Glutamatergic neuron (in vitro differentiated cells): ENCODE results near the gene AP5M1. TPM values are rescaled to one million over a fixed set of nuclear protein-coding genes. Genes with fewer than 3 reads are reported as not detected.

Experiments
- DNase-seq: peaks from one replicate; pipeline ENCODE4 v3.0.0; 2022
- H3K27ac Mint-ChIP-seq: one replicate; pipeline ENCODE4 v1.8.0; 2020; ENCODE audit warnings: mild to moderate bottlenecking, mixed read lengths, inconsistent platforms; ENCODE audit not compliant: unreplicated experiment
- H3K27me3 Mint-ChIP-seq: one replicate; pipeline ENCODE4 v1.8.0; 2020; ENCODE audit warnings: mild to moderate bottlenecking, moderate library complexity, mixed read lengths, inconsistent platforms; ENCODE audit not compliant: unreplicated experiment
- H3K36me3 Mint-ChIP-seq: one replicate; pipeline ENCODE4 v1.8.0; 2020; ENCODE audit warnings: mild to moderate bottlenecking, mixed read lengths, inconsistent platforms; ENCODE audit not compliant: unreplicated experiment
- H3K4me1 Mint-ChIP-seq: one replicate; pipeline ENCODE4 v1.8.0; 2020; ENCODE audit warnings: mild to moderate bottlenecking, low read depth, mixed read lengths, inconsistent platforms; ENCODE audit not compliant: unreplicated experiment
- H3K4me3 Mint-ChIP-seq: one replicate; pipeline ENCODE4 v1.8.0; 2020; ENCODE audit warnings: mild to moderate bottlenecking, mixed read lengths, inconsistent platforms; ENCODE audit not compliant: unreplicated experiment
- H3K9me3 Mint-ChIP-seq: one replicate; pipeline ENCODE4 v1.8.0; 2020; ENCODE audit warnings: mild to moderate bottlenecking, moderate library complexity, mixed read lengths, inconsistent platforms; ENCODE audit not compliant: unreplicated experiment
- total RNA-seq: library from RNA; stranded (reverse); fragmentation: NEBNext Ultra II Directional; extraction: Animal tissue kit (Norgen Biotek cat#: 25700); gene quantifications from one replicate; pipeline ENCODE4 v1.2.1, GENCODE V29; 2021; ENCODE audit not compliant: unreplicated experiment
- TF ChIP-seq, protein P1 (sequence below): fragments of 200-600 bp; sonication (generic); IDR thresholded peaks from one replicate; pipeline ENCODE4 v1.5.0; 2021; ENCODE audit not compliant: partially characterized antibody, unreplicated experiment

The AP5M1 gene
- total RNA-seq, 1 donor from 2014 or later = 91.3 TPM

DNA sequence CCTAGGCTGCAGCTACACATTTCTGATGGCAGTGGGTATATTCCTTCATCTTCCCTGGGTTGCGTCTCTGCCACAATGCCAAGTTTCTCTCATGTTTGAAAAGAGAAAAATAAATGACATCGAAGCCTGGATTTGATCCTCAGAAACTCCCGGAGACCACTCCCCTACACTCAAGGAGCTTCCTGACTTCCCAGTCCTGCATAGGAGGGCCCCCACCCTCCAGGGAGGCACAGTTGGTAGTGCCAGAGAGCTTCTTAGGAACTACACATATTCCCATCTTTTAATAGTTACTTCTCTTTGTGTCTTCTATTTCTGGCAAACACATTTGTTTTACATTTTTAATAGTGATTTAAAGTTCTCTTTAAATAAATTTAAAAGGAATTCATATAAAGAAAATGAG is 30.7 kb downstream of the AP5M1 start:
- Mint-ChIP-seq H3K36me3 (no peaks in the 10 kb centered on the region), H3K4me3 (no peak overlapping the region), H3K9me3 (no peaks in the 10 kb centered on the region), H3K4me1 (no peaks in the 10 kb centered on the region), H3K27ac (no peak overlapping the region), H3K27me3 (no peaks in the 10 kb centered on the region)
- DNase-seq = no peak
- TF ChIP-seq, protein P1, sequence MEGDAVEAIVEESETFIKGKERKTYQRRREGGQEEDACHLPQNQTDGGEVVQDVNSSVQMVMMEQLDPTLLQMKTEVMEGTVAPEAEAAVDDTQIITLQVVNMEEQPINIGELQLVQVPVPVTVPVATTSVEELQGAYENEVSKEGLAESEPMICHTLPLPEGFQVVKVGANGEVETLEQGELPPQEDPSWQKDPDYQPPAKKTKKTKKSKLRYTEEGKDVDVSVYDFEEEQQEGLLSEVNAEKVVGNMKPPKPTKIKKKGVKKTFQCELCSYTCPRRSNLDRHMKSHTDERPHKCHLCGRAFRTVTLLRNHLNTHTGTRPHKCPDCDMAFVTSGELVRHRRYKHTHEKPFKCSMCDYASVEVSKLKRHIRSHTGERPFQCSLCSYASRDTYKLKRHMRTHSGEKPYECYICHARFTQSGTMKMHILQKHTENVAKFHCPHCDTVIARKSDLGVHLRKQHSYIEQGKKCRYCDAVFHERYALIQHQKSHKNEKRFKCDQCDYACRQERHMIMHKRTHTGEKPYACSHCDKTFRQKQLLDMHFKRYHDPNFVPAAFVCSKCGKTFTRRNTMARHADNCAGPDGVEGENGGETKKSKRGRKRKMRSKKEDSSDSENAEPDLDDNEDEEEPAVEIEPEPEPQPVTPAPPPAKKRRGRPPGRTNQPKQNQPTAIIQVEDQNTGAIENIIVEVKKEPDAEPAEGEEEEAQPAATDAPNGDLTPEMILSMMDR = no peak

DNA sequence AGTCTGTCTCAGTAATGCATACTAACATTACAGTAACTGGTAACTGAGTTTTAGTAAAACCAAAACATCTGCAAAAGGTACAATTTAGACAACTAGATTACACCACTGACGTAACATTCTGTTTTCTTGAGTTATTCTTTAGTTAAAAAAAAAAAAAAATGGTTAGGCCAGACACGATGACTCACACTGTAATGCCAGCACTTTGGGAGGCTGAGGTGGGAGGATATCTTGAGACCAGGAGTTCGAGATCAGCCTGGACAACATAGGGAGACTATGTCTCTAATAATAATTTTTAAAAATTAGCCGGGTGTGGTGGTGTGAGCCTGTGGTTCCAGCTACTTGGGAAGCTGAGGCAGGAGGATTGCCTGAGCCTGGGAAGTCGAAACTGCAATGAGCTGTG is 34.1 kb downstream of the AP5M1 start:
- DNase-seq = no peak
- TF ChIP-seq, protein P1 = no peak
- no peaks in the 10 kb centered on the region for H3K4me1 Mint-ChIP-seq
- H3K9me3 Mint-ChIP-seq = no peaks in the 10 kb centered on the region
- no peak overlapping the region for H3K27ac Mint-ChIP-seq
- no peak overlapping the region for H3K4me3 Mint-ChIP-seq
- no peaks in the 10 kb centered on the region for H3K36me3 Mint-ChIP-seq
- H3K27me3 Mint-ChIP-seq = no peaks in the 10 kb centered on the region

DNA sequence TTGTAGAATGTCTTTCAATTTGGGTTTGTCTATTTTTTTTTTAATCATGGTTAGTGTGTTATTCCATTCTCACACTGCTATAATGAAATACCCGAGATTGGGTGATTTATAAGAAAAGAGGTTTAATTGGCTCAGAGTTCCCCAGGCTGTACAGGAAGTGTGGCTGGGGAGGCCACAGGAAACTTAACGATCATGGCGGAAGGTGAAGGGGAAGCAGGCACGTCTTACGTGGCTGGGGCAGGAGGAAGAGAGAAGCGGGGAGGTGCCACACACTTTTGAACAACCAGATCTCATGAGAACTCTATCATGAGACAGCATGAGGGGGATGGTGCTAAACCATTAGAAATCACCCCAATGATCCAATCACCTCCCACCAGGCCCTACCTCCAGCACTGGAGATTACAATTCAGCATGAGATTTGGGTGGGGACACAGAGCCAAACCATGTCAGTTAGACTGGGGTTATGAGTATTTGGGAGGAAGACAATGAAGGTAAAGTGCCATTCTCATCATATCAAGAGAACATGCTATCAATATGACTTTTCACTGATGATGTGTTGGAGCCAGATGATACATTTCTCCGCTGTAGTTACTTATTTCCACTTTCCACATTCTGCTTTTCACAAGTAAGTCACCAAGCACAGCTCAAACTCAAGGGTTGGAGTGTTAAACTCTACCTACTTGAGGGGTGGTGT is 45.8 kb downstream of the AP5M1 start:
- H3K27ac Mint-ChIP-seq = no peak overlapping the region
- H3K9me3 Mint-ChIP-seq = no peaks in the 10 kb centered on the region
- H3K36me3 Mint-ChIP-seq = no peaks in the 10 kb centered on the region
- DNase-seq = no peak
- no peaks in the 10 kb centered on the region for H3K27me3 Mint-ChIP-seq
- no peaks in the 10 kb centered on the region for H3K4me1 Mint-ChIP-seq
- TF ChIP-seq, protein P1 = no peak
- H3K4me3 Mint-ChIP-seq = no peak overlapping the region

DNA sequence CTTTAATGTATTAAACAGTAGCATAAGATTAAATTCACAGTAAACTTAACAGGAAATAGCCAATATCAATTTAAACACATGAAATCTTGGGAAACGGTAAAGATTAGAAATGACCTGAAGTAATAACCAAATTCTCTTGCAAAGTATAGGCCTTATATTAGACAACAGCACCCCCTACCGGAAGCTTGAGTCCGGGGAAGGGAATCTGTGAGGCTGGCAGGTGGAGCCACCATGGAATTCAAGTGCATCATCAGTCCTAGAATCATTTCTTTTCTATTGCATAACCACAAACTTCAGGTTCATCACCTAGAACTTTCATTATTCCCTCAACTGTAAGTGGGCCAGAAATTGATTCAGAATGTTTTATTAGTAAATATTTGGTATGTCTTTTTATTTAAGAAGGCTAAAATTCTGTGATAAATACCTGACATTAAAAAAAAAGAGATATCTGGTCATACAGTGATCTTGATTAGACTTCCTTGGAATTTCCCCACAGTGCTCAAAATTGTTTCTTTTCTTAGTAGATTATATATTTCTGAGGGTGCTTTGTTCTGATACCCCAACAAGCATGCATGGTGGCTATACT is 48.6 kb downstream of the AP5M1 start:
- Mint-ChIP-seq H3K4me1 (no peaks in the 10 kb centered on the region), H3K27ac (no peak overlapping the region), H3K4me3 (no peak overlapping the region), H3K27me3 (no peaks in the 10 kb centered on the region), H3K9me3 (no peaks in the 10 kb centered on the region), H3K36me3 (no peaks in the 10 kb centered on the region)
- DNase-seq = peak; percentile 77
- TF ChIP-seq, protein P1 = peak; percentile 91

DNA sequence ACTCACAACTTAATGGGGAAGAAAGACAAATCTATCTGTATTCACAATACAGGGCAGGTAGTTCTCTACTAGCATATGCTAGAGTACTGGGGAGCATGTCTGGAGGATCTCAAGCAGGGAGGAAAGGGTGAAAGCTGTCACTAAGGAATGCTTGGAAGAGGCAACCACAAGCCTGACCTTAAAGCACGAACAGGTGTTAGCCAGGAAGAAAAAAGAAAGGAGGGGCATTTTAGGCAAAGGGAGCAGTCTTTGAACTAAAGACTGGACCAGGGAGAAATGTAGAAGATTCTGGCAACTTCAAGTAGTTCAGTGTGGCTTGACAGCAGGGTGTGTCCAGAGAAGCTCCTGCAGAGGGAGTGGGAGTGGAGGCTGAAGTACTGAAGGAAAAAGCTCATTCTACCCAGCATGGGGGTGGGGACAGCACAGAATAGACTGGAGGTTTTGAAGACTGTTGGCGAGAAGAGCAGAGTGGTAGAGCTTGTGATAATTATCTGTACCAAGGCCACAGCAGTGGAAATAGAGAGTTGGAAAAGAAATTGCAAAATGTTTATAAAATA is 50.9 kb downstream of the AP5M1 start:
- TF ChIP-seq, protein P1 = no peak
- no peaks in the 10 kb centered on the region for H3K4me1 Mint-ChIP-seq
- no peaks in the 10 kb centered on the region for H3K27me3 Mint-ChIP-seq
- no peak for DNase-seq
- H3K27ac Mint-ChIP-seq = no peak overlapping the region
- no peaks in the 10 kb centered on the region for H3K9me3 Mint-ChIP-seq
- no peaks in the 10 kb centered on the region for H3K36me3 Mint-ChIP-seq
- no peak overlapping the region for H3K4me3 Mint-ChIP-seq
